C4-2B (cell line): ENCODE data around the gene MOB3C.

Source experiments
- ZFX ChIP-seq: fragments of 450-650 bp; IDR thresholded peaks from 2 replicates; pipeline ENCODE4 v1.6.1; 2017
- TF ChIP-seq, protein P1 (sequence below): fragments of 450-650 bp; conservative IDR thresholded peaks from 2 replicates; pipeline ENCODE4 v1.5.1; 2017; ENCODE audit warnings: mild to moderate bottlenecking

DNA sequence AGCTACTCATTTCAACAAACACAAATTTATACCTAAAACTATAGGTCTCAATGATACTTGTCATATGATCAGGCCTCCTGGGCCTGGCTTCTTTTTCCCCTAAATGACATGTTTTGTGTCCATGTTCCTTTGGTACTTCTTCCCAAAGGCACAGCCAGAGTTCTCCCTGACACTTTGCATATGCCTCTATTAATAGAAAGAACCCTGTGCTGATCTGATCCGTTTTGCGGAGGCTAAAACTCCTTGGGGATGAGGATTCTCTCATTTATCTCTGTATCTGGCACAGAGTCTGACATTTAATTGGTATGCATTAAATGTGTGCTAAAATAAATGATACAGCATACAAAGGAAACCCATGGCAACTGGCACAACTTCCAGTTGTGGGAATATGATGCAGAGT, 40.0 kb upstream of the MOB3C start:
- TF ChIP-seq, protein P1, sequence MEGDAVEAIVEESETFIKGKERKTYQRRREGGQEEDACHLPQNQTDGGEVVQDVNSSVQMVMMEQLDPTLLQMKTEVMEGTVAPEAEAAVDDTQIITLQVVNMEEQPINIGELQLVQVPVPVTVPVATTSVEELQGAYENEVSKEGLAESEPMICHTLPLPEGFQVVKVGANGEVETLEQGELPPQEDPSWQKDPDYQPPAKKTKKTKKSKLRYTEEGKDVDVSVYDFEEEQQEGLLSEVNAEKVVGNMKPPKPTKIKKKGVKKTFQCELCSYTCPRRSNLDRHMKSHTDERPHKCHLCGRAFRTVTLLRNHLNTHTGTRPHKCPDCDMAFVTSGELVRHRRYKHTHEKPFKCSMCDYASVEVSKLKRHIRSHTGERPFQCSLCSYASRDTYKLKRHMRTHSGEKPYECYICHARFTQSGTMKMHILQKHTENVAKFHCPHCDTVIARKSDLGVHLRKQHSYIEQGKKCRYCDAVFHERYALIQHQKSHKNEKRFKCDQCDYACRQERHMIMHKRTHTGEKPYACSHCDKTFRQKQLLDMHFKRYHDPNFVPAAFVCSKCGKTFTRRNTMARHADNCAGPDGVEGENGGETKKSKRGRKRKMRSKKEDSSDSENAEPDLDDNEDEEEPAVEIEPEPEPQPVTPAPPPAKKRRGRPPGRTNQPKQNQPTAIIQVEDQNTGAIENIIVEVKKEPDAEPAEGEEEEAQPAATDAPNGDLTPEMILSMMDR, result no peak
- no peak for TF ChIP-seq ZFX
